ENCODE results near the gene RASGEF1B. TPM values are rescaled to one million over a fixed set of nuclear protein-coding genes. Genes with fewer than 3 reads are reported as not detected.
A peak's percentile ranks its signal among the peaks of the same experiment; 100 is the strongest.

Gene RASGEF1B
- total and polyA plus RNA-seq, 2 of the 4 experiments (the other 2 are of a cell fraction), result 0.09 to 0.36 TPM

DNA sequence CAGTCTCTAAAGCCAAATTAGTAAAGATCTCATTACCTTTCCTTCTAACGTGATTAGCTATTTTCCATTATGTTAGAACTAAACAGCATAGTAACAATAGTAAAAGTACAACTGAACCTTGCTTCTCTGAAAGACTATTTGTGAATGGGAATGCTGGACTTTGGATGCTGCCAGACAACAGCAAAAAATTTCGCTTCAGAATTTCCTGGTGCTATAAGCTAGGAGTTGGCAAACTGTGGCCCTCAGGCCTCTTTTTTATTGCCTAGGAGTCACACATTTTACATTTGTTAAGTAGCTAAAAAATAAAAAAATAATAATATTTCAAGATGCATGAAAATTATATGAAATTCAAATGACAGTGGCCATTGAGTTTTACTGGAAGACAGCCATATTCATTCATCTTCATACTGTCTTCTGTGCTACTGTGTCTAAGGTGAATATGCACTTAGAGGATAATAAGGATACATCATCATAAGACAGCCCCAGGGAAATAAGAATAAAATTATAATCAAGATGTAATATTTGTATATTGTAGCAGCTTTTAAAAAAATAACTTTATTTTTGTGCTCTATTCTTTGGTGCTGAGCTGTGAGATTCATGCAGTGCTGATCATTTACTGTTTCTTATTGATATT lies 34.6 kb downstream of the RASGEF1B start:
- in situ Hi-C loops (cut with MboI; ENCODE audit: low sequenced_read_pairs), result no loop called here
- POLR2A ChIA-PET (ENCODE audit: unreplicated experiment), result no interaction called here
- TF ChIP-seq FOS (IDR thresholded peaks at IDR 0.05; ENCODE audit: low read depth, low read length), result no peak
- no peak for TF ChIP-seq RCOR1 (IDR thresholded peaks at IDR 0.05; ENCODE audit: insufficient replicate concordance, low read length)
- TF ChIP-seq RAD21 (IDR thresholded peaks at IDR 0.05; ENCODE audit: low read length), result no peak
- Histone ChIP-seq H3K79me1 (ENCODE audit: low read depth in 1 of 2, low read length in 2 of 2) (no peaks in the 10 kb centered on the region), H3K23ac (ENCODE audit: low read depth, low read length) (no peak overlapping the region), H4K20me1 (ENCODE audit: insufficient read depth, low read length) (no peaks in the 10 kb centered on the region), H3K4ac (ENCODE audit: low read depth, low read length) (no peak overlapping the region), H4K5ac (ENCODE audit: low read depth, low read length) (no peak overlapping the region), H2AFZ (replicated peaks; ENCODE audit: low read length, poor library complexity) (no peak overlapping the region), H4K91ac (ENCODE audit: insufficient read depth, low read depth, low read length) (no peak overlapping the region), H2BK120ac (ENCODE audit: low read depth, low read length) (no peak overlapping the region), H2AK9ac (replicated peaks; ENCODE audit: low read depth, low read length, poor library complexity) (no peak overlapping the region), H3K27ac (ENCODE audit: insufficient read depth, low read length) (no peak overlapping the region), H2AK5ac (ENCODE audit: low read depth, low read length) (no peak overlapping the region), H2BK5ac (ENCODE audit: low read depth, low read length, poor library complexity, severe bottlenecking) (no peak overlapping the region), H3K9me1 (ENCODE audit: insufficient read depth, low read length) (no peaks in the 10 kb centered on the region), H2BK20ac (ENCODE audit: low read depth, low read length) (no peak overlapping the region), H3K9ac (ENCODE audit: low read depth, low read length) (no peak overlapping the region), H3K18ac (ENCODE audit: low read depth, low read length) (peak overlapping the region; percentile 36; the same call in 1 of the 2 replicates), H3K4me3 (ENCODE audit: insufficient read depth, low read depth, low read length) (no peak overlapping the region), H3K4me2 (ENCODE audit: low read depth, low read length) (no peak overlapping the region), H3K27me3 (ENCODE audit: control insufficient read depth, insufficient read depth, low read length) (no peaks in the 10 kb centered on the region), H3K14ac (replicated peaks; ENCODE audit: low read depth, low read length) (no peak overlapping the region), H3K56ac (ENCODE audit: extremely low read depth, insufficient read depth, low read length) (no peak overlapping the region), H2BK15ac (ENCODE audit: low read depth, low read length) (no peak overlapping the region), H3K4me1 (ENCODE audit: control insufficient read depth, insufficient read depth, low read length) (peaks cover 6% of the 10 kb centered on the region; the same call in 1 of the 2 replicates), H4K8ac (ENCODE audit: low read depth in 2 of 2, low read length in 2 of 2) (no peak overlapping the region), H3K36me3 (ENCODE audit: control insufficient read depth, insufficient read depth, low read length) (no peaks in the 10 kb centered on the region; the same call in 1 of the 2 replicates), H3K9me3 (ENCODE audit: control insufficient read depth, insufficient read depth, low read length) (no peaks in the 10 kb centered on the region)
- ATAC-seq (ENCODE audit: low read depth) (no peak), DNase-seq (no peak)
- CTCF ChIA-PET, result no interaction called here
- no CpG with 5 or more reads among the region's 2 CpGs for WGBS, 2 experiments (ENCODE audit: extremely low coverage in 2 of 2, insufficient read length in 1 of 2)
- intact Hi-C loops (cut with micrococcal nuclease), result no loop called here
- no TSS peak for BruUV-seq (replicated peaks)
- dilution Hi-C loops (cut with HindIII; ENCODE audit: low sequenced_read_pairs, unreplicated experiment), result no loop called here

Data from IMR-90 (cell line).